Measurements from ENCODE around the gene GRID1. TPM values are rescaled to one million over a fixed set of nuclear protein-coding genes. Genes with fewer than 3 reads are reported as not detected.

The GRID1 gene
- total RNA-seq, 1 experiment from 2014 or later, result 5.6 TPM

DNA sequence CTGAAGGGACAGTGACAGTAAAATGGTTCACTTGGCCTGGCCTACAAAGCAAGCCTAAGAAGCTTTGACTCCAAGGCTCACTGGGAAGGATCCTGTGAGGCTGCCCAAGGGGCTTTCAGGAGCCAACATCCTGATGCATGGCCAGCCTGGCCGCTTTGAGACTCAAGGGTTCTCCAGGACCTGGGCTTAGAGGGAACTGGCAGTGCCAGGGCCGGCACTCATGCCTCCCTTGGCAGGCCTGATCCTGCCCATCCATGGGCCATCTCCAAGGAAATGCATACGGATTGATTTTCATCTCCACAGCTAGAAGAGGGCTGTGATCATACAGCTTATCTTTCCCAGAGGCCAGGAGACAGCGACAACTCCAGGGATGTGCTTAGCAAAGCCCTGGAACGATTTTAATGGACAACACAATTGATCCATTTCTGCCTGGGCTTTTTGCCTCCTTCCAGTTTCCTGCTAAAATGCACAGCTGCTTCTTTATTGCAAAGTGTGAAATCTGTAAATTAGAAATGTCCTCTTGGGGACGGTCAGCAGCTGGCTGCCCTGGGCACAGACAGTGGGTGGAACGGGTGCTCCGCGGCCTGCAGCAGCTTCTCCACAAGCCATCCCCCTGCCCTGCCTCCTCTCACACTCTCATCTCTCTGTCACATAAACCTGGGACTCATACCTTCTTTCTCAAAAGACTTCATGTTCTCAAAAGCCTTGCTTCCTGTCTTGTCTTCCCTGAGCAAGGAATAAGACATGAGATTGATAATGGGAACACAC is 288.5 kb downstream of the GRID1 start:
- Histone ChIP-seq H3K9ac (ENCODE audit: low read length) (no peak overlapping the region), H3K9me2 (ENCODE audit: insufficient read depth) (no peaks in the 10 kb centered on the region), H3K27ac (ENCODE audit: low read depth, low read length) (peak overlapping the region; percentile 64), H3K4me1 (ENCODE audit: control insufficient read depth in 1 of 2, insufficient read depth in 2 of 2, low read length in 2 of 2) (peaks cover 13 to 30% of the 10 kb centered on the region in 2 experiments), H3K9me3 (ENCODE audit: control insufficient read depth in 1 of 2, insufficient read depth in 1 of 2, low read depth in 1 of 2, low read length in 2 of 2) (no peaks in the 10 kb centered on the region), H3K36me3 (ENCODE audit: control insufficient read depth in 1 of 2, insufficient read depth in 2 of 2, low read length in 2 of 2) (no peaks in the 10 kb centered on the region), H4K20me1 (ENCODE audit: insufficient read depth) (no peaks in the 10 kb centered on the region), H3K4me3 (replicated peaks in 1 of 2; ENCODE audit: low read depth in 1 of 2, low read length in 2 of 2) (no peak overlapping the region), H3K79me2 (ENCODE audit: insufficient read depth, low read length) (no peaks in the 10 kb centered on the region), H2AFZ (ENCODE audit: low read depth, low read length, poor library complexity, severe bottlenecking) (no peak overlapping the region), H3K27me3 (ENCODE audit: insufficient read depth, low read length) (no peaks in the 10 kb centered on the region), H3K4me2 (ENCODE audit: low read length) (peak overlapping the region; percentile 75)
- TF ChIP-seq EZH2phosphoT487 (IDR thresholded peaks at IDR 0.05; ENCODE audit: borderline replicate concordance), result no peak
- TF ChIP-seq REST (IDR thresholded peaks at IDR 0.05; ENCODE audit: low read depth), result no peak
- TF ChIP-seq ZFX (IDR thresholded peaks at IDR 0.05), result no peak
- no peak for TF ChIP-seq RAD21 (IDR thresholded peaks at IDR 0.05; ENCODE audit: low read depth)
- RAD21 ChIA-PET (ENCODE audit: low non-redundant PET in 1 of 2, low total read pairs in 2 of 2, uncharacterized antibody in 2 of 2, unreplicated experiment in 2 of 2), result no interaction called here
- ATAC-seq (no peak), DNase-seq (ENCODE audit: low read depth, low spot score) (no peak)
- CTCF ChIA-PET, result no interaction called here
- no TSS peak for BruUV-seq (replicated peaks)
- intact Hi-C loops (cut with micrococcal nuclease), result no loop called here
- POLR2A ChIA-PET, result interaction anchor here (0.9 kb wide), 1 partner anchor 8 kb away, joined by 3 read pairs; no protein-coding TSS in a partner anchor

DNA sequence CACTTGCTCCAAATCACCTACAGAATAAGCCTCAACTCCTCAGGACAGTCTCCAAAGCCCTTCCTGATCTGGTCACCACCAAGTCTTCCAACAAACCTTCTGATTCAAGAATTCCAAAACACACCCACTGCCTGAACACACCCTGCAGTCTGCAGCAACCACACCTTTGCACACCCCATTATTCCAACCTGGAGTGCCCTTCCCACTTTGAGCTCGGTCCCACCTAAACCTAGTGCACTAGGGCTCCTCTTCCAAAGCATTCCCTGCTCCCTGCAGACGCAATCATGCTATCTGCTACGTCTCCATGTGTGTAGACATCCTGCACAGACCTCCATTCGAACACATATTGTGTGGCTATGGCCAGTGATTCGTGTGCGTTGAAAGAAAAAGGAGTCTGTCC is 289.3 kb downstream of the GRID1 start:
- Histone ChIP-seq H3K9ac (ENCODE audit: low read length) (no peak overlapping the region), H3K27ac (ENCODE audit: low read depth, low read length) (no peak overlapping the region), H3K36me3 (ENCODE audit: control insufficient read depth in 1 of 2, insufficient read depth in 2 of 2, low read length in 2 of 2) (no peaks in the 10 kb centered on the region), H3K4me1 (ENCODE audit: control insufficient read depth in 1 of 2, insufficient read depth in 2 of 2, low read length in 2 of 2) (peaks cover 13 to 30% of the 10 kb centered on the region in 2 experiments), H2AFZ (ENCODE audit: low read depth, low read length, poor library complexity, severe bottlenecking) (no peak overlapping the region), H3K9me2 (ENCODE audit: insufficient read depth) (no peaks in the 10 kb centered on the region), H3K4me2 (ENCODE audit: low read length) (peak overlapping the region; percentile 22), H4K20me1 (ENCODE audit: insufficient read depth) (no peaks in the 10 kb centered on the region), H3K27me3 (ENCODE audit: insufficient read depth, low read length) (no peaks in the 10 kb centered on the region), H3K79me2 (ENCODE audit: insufficient read depth, low read length) (no peaks in the 10 kb centered on the region), H3K4me3 (replicated peaks in 1 of 2; ENCODE audit: low read depth in 1 of 2, low read length in 2 of 2) (no peak overlapping the region), H3K9me3 (ENCODE audit: control insufficient read depth in 1 of 2, insufficient read depth in 1 of 2, low read depth in 1 of 2, low read length in 2 of 2) (no peaks in the 10 kb centered on the region)
- BruUV-seq (replicated peaks), result no TSS peak
- intact Hi-C loops (cut with micrococcal nuclease), result no loop called here
- TF ChIP-seq CBX3 (IDR thresholded peaks at IDR 0.05; ENCODE audit: low read depth), result no peak
- no peak for TF ChIP-seq EZH2phosphoT487 (IDR thresholded peaks at IDR 0.05; ENCODE audit: borderline replicate concordance)
- TF ChIP-seq, protein P1, sequence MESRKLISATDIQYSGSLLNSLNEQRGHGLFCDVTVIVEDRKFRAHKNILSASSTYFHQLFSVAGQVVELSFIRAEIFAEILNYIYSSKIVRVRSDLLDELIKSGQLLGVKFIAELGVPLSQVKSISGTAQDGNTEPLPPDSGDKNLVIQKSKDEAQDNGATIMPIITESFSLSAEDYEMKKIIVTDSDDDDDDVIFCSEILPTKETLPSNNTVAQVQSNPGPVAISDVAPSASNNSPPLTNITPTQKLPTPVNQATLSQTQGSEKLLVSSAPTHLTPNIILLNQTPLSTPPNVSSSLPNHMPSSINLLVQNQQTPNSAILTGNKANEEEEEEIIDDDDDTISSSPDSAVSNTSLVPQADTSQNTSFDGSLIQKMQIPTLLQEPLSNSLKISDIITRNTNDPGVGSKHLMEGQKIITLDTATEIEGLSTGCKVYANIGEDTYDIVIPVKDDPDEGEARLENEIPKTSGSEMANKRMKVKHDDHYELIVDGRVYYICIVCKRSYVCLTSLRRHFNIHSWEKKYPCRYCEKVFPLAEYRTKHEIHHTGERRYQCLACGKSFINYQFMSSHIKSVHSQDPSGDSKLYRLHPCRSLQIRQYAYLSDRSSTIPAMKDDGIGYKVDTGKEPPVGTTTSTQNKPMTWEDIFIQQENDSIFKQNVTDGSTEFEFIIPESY (IDR thresholded peaks at IDR 0.05; ENCODE audit: extremely low read depth, insufficient replicate concordance, low read length), result no peak
- TF ChIP-seq ZFX (IDR thresholded peaks at IDR 0.05), result no peak
- no peak for TF ChIP-seq SRF (IDR thresholded peaks at IDR 0.05; ENCODE audit: low read depth)
- TF ChIP-seq ZNF274 (IDR thresholded peaks at IDR 0.05; ENCODE audit: low read depth, low read length), result no peak
- no peak for TF ChIP-seq FOSL1 (IDR thresholded peaks at IDR 0.05; ENCODE audit: low read depth)
- no peak for TF ChIP-seq MAX (IDR thresholded peaks at IDR 0.05)
- no peak for TF ChIP-seq ATF3 (IDR thresholded peaks at IDR 0.05)
- TF ChIP-seq YY1 (IDR thresholded peaks at IDR 0.05; ENCODE audit: extremely low read depth, insufficient replicate concordance, low read depth, low read length), result no peak
- DNase-seq (ENCODE audit: low read depth, low spot score) (no peak), ATAC-seq (no peak)
- ChIA-PET POLR2A (no interaction called here), CTCF (no interaction called here), RAD21 (ENCODE audit: low non-redundant PET in 1 of 2, low total read pairs in 2 of 2, uncharacterized antibody in 2 of 2, unreplicated experiment in 2 of 2) (no interaction called here)

Data from HCT116 (cell line).